GM06990 (cell line): ENCODE data around the gene KLHL29.

Source experiments
- DNase-seq: peaks from one replicate; pipeline ENCODE4 v3.0.0-alpha.2; 2011; ENCODE audit not compliant: insufficient read length; ENCODE audit errors: extremely low read depth
- H3K27me3 ChIP-seq: replicated peaks from 2 replicates; pipeline ENCODE4 v1.6.0; 2011; ENCODE audit warnings: low read length; ENCODE audit not compliant: control insufficient read depth, insufficient read depth
- H3K36me3 ChIP-seq: 2 replicates; pipeline ENCODE4 v1.5.1; 2011; ENCODE audit warnings: low read length; ENCODE audit not compliant: control insufficient read depth, insufficient read depth
- H3K4me3 ChIP-seq: replicated peaks from 2 replicates; pipeline ENCODE4 v1.5.1; 2011; ENCODE audit warnings: low read depth, mild to moderate bottlenecking, control low read depth, low read length
- TF ChIP-seq, protein P1 (sequence below): IDR thresholded peaks from 2 replicates; pipeline ENCODE4 v1.5.1; 2011; ENCODE audit warnings: low read length, control low read depth, mild to moderate bottlenecking, inconsistent platforms; ENCODE audit not compliant: insufficient read depth, poor library complexity, severe bottlenecking

The KLHL29 gene

DNA sequence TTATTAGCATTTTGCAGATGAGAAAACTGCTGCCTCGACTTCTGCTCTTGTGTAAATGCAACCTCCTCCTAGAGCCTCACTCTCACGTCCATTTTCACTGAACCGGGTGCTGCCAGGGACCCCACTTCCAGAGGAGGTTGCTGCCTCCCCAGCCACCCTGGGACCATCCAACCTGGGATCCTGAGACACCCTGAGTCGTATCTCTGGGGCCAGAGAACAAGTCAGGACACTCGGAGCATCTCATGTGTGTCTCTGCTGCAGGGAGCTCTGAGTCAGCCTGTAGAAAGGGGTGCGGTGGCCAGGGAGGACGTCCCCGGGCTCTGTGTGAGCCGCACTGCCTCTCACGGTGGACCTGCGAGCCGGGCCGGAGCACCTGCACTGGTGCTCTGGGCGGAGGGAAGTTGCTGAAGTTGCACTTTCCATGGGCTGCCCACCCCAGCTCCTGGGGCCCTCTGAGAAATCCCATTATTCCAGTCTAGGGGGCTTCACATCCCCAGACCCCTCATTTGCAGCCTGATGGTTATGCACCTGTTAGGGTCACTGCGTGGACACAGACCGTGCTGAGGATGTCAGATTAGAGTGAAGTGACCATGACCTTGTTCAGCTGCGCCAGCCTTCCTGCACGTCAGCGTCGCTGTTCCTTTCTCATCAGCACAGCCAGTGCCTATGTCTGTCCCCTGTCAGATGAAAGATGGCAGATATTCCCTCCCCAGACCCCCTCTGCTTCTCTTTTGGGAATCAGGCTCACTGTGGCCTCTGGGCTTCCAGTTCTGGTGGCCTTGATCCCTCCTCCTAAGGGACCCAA, 230.4 kb downstream of the KLHL29 start:
- DNase-seq = no peak
- Histone ChIP-seq H3K27me3 (no peaks in the 10 kb centered on the region), H3K36me3 (no peaks in the 10 kb centered on the region), H3K4me3 (no peak overlapping the region)
- TF ChIP-seq, protein P1, sequence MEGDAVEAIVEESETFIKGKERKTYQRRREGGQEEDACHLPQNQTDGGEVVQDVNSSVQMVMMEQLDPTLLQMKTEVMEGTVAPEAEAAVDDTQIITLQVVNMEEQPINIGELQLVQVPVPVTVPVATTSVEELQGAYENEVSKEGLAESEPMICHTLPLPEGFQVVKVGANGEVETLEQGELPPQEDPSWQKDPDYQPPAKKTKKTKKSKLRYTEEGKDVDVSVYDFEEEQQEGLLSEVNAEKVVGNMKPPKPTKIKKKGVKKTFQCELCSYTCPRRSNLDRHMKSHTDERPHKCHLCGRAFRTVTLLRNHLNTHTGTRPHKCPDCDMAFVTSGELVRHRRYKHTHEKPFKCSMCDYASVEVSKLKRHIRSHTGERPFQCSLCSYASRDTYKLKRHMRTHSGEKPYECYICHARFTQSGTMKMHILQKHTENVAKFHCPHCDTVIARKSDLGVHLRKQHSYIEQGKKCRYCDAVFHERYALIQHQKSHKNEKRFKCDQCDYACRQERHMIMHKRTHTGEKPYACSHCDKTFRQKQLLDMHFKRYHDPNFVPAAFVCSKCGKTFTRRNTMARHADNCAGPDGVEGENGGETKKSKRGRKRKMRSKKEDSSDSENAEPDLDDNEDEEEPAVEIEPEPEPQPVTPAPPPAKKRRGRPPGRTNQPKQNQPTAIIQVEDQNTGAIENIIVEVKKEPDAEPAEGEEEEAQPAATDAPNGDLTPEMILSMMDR = no peak

GRCh38 chr2:23616630-23617029, 231.7 kb downstream of the KLHL29 start:
- H3K4me3 ChIP-seq = no peak overlapping the region
- no peaks in the 10 kb centered on the region for H3K36me3 ChIP-seq
- DNase-seq = no peak
- TF ChIP-seq, protein P1 = no peak
- H3K27me3 ChIP-seq = no peaks in the 10 kb centered on the region

DNA sequence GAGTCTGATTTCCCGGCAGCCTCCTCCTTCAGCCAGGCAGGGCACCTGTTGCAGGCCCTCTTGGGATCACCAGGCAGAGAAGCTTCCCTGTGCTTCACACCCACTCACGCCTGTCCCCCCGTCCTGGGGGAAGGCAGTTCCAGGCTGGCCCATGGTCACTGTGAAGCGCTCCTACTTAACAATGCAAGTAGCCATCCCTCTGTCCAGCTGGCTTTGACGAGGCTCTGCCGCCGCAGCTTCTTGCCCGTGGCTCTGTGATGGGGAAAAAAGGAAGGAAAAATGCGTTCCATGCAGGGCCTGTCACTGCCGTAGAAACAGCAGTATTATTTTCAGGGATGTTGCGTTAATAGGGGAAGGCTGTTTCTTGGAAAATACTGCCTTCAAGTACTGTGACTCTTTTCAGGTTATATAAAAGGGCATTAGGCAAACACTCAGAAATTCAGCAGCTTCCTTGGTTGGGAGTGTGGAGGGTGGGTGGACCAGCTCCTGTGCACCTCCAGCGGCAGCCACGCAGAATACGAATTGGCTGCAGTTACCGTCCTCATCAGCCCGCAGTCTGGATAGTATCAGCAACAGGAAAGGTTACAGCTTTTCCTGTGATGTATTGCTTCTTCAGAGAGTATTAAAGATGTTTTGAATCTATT, 232.3 kb downstream of the KLHL29 start:
- H3K27me3 ChIP-seq = no peaks in the 10 kb centered on the region
- no peaks in the 10 kb centered on the region for H3K36me3 ChIP-seq
- no peak overlapping the region for H3K4me3 ChIP-seq
- TF ChIP-seq, protein P1 = no peak
- DNase-seq = no peak

DNA sequence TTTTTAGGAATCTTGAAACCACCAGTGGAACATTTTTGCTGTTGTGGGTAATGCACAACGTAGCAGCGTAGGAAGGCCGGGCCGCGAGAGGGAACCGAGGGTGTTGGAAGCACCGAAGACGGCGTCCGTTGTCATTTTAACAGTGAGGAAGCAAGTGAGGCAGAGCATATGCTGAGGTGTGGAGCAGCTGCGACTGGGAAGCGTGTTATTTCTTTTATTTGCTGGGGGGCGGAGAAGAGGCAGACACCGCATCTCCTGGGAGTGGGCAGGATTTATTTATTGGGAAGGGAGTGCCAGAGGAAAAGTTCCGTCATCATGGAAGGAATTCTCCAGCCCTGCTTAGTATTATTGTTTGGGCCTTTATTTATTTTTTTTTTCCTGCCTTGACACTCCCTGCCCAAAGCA, 232.8 kb downstream of the KLHL29 start:
- TF ChIP-seq, protein P1 = no peak
- no peaks in the 10 kb centered on the region for H3K27me3 ChIP-seq
- H3K36me3 ChIP-seq = no peaks in the 10 kb centered on the region
- no peak overlapping the region for H3K4me3 ChIP-seq
- DNase-seq = no peak

- TF ChIP-seq, protein P1 = no peak
- Histone ChIP-seq H3K4me3 (no peak overlapping the region), H3K36me3 (no peaks in the 10 kb centered on the region), H3K27me3 (no peaks in the 10 kb centered on the region)
- no peak for DNase-seq
Measured at GRCh38 chr2:23618265-23618664, 233.3 kb downstream of the KLHL29 start.
